Effector memory CD4-positive, alpha-beta T cell (primary cell): Measurements from ENCODE around the gene GREB1.

Experiments used
- DNase-seq, 3 donors: peaks; one replicate each; pipeline ENCODE4 v3.0.0-alpha.2; 2020
- H3K27ac ChIP-seq: 2 replicates; pipeline ENCODE4 v1.7.0; 2013; ENCODE audit warnings: mild to moderate bottlenecking, low read length, moderate library complexity; ENCODE audit not compliant: insufficient read depth, poor library complexity, severe bottlenecking
- H3K27me3 ChIP-seq: replicated peaks from 2 replicates; pipeline ENCODE4 v1.7.0; 2013; ENCODE audit warnings: mild to moderate bottlenecking, low read length; ENCODE audit not compliant: insufficient read depth, control insufficient read depth, poor library complexity, severe bottlenecking
- H3K36me3 ChIP-seq: 2 replicates; pipeline ENCODE4 v1.7.0; 2013; ENCODE audit warnings: mild to moderate bottlenecking, low read length, moderate library complexity; ENCODE audit not compliant: control insufficient read depth, insufficient read depth
- H3K4me1 ChIP-seq: 2 replicates; pipeline ENCODE4 v1.7.0; 2013; ENCODE audit warnings: low read length, mild to moderate bottlenecking; ENCODE audit not compliant: control insufficient read depth, insufficient read depth, poor library complexity, severe bottlenecking
- H3K4me3 ChIP-seq: 2 replicates; pipeline ENCODE4 v1.7.0; 2013; ENCODE audit warnings: low read length, low read depth, mild to moderate bottlenecking; ENCODE audit not compliant: insufficient read depth, poor library complexity, severe bottlenecking
- H3K9me3 ChIP-seq: 2 replicates; pipeline ENCODE4 v1.7.0; 2013; ENCODE audit warnings: mild to moderate bottlenecking, low read length, moderate library complexity; ENCODE audit not compliant: control insufficient read depth

GREB1 gene

GRCh38 chr2:11498543-11499034 is 35.3 kb upstream of the GREB1 start:
- Histone ChIP-seq H3K4me3 (no peak overlapping the region), H3K36me3 (no peaks in the 10 kb centered on the region), H3K4me1 (no peaks in the 10 kb centered on the region), H3K27ac (no peak overlapping the region), H3K27me3 (no peaks in the 10 kb centered on the region), H3K9me3 (no peaks in the 10 kb centered on the region)
- DNase-seq: no peak

GRCh38 chr2:11499081-11499743 is 34.6 kb upstream of the GREB1 start:
- Histone ChIP-seq H3K9me3 (no peaks in the 10 kb centered on the region), H3K27me3 (no peaks in the 10 kb centered on the region), H3K4me3 (no peak overlapping the region), H3K36me3 (no peaks in the 10 kb centered on the region), H3K4me1 (no peaks in the 10 kb centered on the region), H3K27ac (no peak overlapping the region)
- no peak for DNase-seq

- no peaks in the 10 kb centered on the region for H3K27me3 ChIP-seq
- H3K9me3 ChIP-seq: no peaks in the 10 kb centered on the region
- H3K27ac ChIP-seq: no peak overlapping the region
- H3K4me3 ChIP-seq: no peak overlapping the region
- DNase-seq: no peak
- no peaks in the 10 kb centered on the region for H3K4me1 ChIP-seq
- H3K36me3 ChIP-seq: no peaks in the 10 kb centered on the region
Measured at GRCh38 chr2:11500702-11501303, 33.0 kb upstream of the GREB1 start.

- H3K36me3 ChIP-seq: no peaks in the 10 kb centered on the region
- H3K4me1 ChIP-seq: no peaks in the 10 kb centered on the region
- H3K4me3 ChIP-seq: no peak overlapping the region
- no peaks in the 10 kb centered on the region for H3K9me3 ChIP-seq
- DNase-seq: no peak
- H3K27me3 ChIP-seq: no peaks in the 10 kb centered on the region
- H3K27ac ChIP-seq: no peak overlapping the region
Measured at GRCh38 chr2:11502740-11503292, 31.0 kb upstream of the GREB1 start.

GRCh38 chr2:11503354-11503927 is 30.4 kb upstream of the GREB1 start:
- H3K4me3 ChIP-seq: no peak overlapping the region
- no peaks in the 10 kb centered on the region for H3K36me3 ChIP-seq
- H3K27ac ChIP-seq: no peak overlapping the region
- no peaks in the 10 kb centered on the region for H3K4me1 ChIP-seq
- no peaks in the 10 kb centered on the region for H3K27me3 ChIP-seq
- no peak for DNase-seq
- no peaks in the 10 kb centered on the region for H3K9me3 ChIP-seq

- DNase-seq: no peak
- Histone ChIP-seq H3K36me3 (no peaks in the 10 kb centered on the region), H3K4me3 (no peak overlapping the region), H3K4me1 (no peaks in the 10 kb centered on the region), H3K9me3 (no peaks in the 10 kb centered on the region), H3K27ac (no peak overlapping the region), H3K27me3 (no peaks in the 10 kb centered on the region)
Measured at GRCh38 chr2:11505652-11506610, 27.9 kb upstream of the GREB1 start.

GRCh38 chr2:11506611-11506969 is 27.3 kb upstream of the GREB1 start:
- Histone ChIP-seq H3K9me3 (no peaks in the 10 kb centered on the region), H3K27me3 (no peaks in the 10 kb centered on the region), H3K27ac (no peak overlapping the region), H3K36me3 (no peaks in the 10 kb centered on the region), H3K4me3 (no peak overlapping the region), H3K4me1 (no peaks in the 10 kb centered on the region)
- no peak for DNase-seq

GRCh38 chr2:11507517-11507916 is 26.3 kb upstream of the GREB1 start:
- Histone ChIP-seq H3K27ac (no peak overlapping the region), H3K36me3 (no peaks in the 10 kb centered on the region), H3K4me1 (no peaks in the 10 kb centered on the region), H3K9me3 (no peaks in the 10 kb centered on the region), H3K4me3 (no peak overlapping the region), H3K27me3 (no peaks in the 10 kb centered on the region)
- no peak for DNase-seq

GRCh38 chr2:11508279-11508678 is 25.6 kb upstream of the GREB1 start:
- no peaks in the 10 kb centered on the region for H3K36me3 ChIP-seq
- no peaks in the 10 kb centered on the region for H3K4me1 ChIP-seq

More at GRCh38 chr2:11508279-11508678, 25.6 kb upstream of the GREB1 start:
- Histone ChIP-seq H3K27me3 (no peaks in the 10 kb centered on the region), H3K4me3 (no peak overlapping the region), H3K27ac (no peak overlapping the region), H3K9me3 (no peaks in the 10 kb centered on the region)
- DNase-seq: no peak
